NCI-H774 (cell line): ENCODE measurements around the gene SLC1A3.

Source experiments
- DNase-seq: peaks from one replicate; lab custom pipeline; 2025; lab: John Stamatoyannopoulos, UW

The SLC1A3 gene

GRCh38 chr5:36688722-36689121, 82.3 kb downstream of the SLC1A3 start:
- no peak for DNase-seq

GRCh38 chr5:36689225-36689624, 82.8 kb downstream of the SLC1A3 start:
- no peak for DNase-seq

GRCh38 chr5:36690041-36690961, 83.9 kb downstream of the SLC1A3 start:
- peak; percentile 80 for DNase-seq

- no peak for DNase-seq
These were observed 84.8 kb downstream of the SLC1A3 start for GRCh38 chr5:36691226-36691625.

- no peak for DNase-seq
These were observed 85.4 kb downstream of the SLC1A3 start for GRCh38 chr5:36691696-36692371.

- peak; percentile 12 for DNase-seq
These were observed 86.7 kb downstream of the SLC1A3 start for GRCh38 chr5:36692791-36693763.

- no peak for DNase-seq
These were observed 87.9 kb downstream of the SLC1A3 start for GRCh38 chr5:36694351-36694750.

- peak; percentile 17 for DNase-seq
These were observed 89.8 kb downstream of the SLC1A3 start for GRCh38 chr5:36696059-36696673.

- DNase-seq, result no peak
These were observed 91.6 kb downstream of the SLC1A3 start for GRCh38 chr5:36698031-36698430.

- no peak for DNase-seq
These were observed 94.8 kb downstream of the SLC1A3 start for GRCh38 chr5:36701085-36701698.

- DNase-seq, result no peak
These were observed 96.9 kb downstream of the SLC1A3 start for GRCh38 chr5:36703245-36703860.

- DNase-seq, result no peak
These were observed 97.7 kb downstream of the SLC1A3 start for GRCh38 chr5:36704131-36704530.

- no peak for DNase-seq
These were observed 98.6 kb downstream of the SLC1A3 start for GRCh38 chr5:36705055-36705454.

GRCh38 chr5:36706662-36707061, 100.3 kb downstream of the SLC1A3 start:
- no peak for DNase-seq

GRCh38 chr5:36708996-36709395, 102.6 kb downstream of the SLC1A3 start:
- no peak for DNase-seq

- no peak for DNase-seq
These were observed 103.6 kb downstream of the SLC1A3 start for GRCh38 chr5:36710039-36710438.

GRCh38 chr5:36712706-36713105, 106.3 kb downstream of the SLC1A3 start:
- no peak for DNase-seq

GRCh38 chr5:36713541-36713940, 107.1 kb downstream of the SLC1A3 start:
- no peak for DNase-seq

- DNase-seq, result no peak
These were observed 110.8 kb downstream of the SLC1A3 start for GRCh38 chr5:36717131-36717695.

GRCh38 chr5:36719282-36719681, 112.9 kb downstream of the SLC1A3 start:
- no peak for DNase-seq
